ENCODE results near the gene NEK6.

DNA sequence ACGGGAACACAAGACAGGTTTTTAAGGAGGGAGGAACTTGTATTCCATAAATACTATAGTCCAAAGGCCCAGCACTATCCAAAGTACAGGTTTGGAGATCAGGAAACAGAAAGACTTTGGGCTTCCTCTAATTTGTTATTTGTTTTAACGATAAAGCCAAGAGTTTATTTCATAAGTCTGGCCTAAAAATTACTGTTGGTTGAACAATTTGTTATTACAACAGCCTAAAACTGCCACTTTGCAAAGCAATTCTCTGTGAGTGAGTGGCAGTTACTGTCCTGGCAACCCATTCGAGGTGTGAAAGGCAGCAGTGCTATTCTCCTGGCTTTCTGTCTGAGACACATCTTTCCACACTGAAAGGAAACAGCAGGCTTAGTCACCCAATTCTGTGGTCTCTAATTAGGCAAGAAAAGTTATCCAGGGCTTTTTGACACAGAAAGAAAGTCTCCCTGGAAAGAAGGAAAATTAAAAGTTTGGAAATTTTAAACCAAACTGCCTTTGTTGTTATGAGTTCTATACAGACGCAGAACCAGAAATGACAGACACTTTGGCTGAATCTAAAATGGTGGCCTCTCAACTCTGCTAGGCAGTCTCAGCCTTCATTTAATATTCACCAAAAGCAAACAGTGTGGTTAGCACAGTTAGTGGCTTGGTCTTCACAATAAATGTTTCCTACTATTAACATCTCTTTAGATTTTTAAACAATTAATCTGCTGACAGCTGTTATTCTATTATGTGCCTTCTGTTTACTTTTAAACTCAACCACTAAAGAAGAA, 123.6 kb downstream of the NEK6 start:
- TF ChIP-seq, protein P1, sequence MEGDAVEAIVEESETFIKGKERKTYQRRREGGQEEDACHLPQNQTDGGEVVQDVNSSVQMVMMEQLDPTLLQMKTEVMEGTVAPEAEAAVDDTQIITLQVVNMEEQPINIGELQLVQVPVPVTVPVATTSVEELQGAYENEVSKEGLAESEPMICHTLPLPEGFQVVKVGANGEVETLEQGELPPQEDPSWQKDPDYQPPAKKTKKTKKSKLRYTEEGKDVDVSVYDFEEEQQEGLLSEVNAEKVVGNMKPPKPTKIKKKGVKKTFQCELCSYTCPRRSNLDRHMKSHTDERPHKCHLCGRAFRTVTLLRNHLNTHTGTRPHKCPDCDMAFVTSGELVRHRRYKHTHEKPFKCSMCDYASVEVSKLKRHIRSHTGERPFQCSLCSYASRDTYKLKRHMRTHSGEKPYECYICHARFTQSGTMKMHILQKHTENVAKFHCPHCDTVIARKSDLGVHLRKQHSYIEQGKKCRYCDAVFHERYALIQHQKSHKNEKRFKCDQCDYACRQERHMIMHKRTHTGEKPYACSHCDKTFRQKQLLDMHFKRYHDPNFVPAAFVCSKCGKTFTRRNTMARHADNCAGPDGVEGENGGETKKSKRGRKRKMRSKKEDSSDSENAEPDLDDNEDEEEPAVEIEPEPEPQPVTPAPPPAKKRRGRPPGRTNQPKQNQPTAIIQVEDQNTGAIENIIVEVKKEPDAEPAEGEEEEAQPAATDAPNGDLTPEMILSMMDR (IDR thresholded peaks at IDR 0.05; ENCODE audit: control extremely low read depth in 1 of 3, insufficient read depth in 1 of 3, low read depth in 1 of 3, low read length in 3 of 3) = no peak
- TF ChIP-seq, protein P2, sequence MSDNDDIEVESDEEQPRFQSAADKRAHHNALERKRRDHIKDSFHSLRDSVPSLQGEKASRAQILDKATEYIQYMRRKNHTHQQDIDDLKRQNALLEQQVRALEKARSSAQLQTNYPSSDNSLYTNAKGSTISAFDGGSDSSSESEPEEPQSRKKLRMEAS (IDR thresholded peaks at IDR 0.05) = no peak
- TF ChIP-seq, protein P3, sequence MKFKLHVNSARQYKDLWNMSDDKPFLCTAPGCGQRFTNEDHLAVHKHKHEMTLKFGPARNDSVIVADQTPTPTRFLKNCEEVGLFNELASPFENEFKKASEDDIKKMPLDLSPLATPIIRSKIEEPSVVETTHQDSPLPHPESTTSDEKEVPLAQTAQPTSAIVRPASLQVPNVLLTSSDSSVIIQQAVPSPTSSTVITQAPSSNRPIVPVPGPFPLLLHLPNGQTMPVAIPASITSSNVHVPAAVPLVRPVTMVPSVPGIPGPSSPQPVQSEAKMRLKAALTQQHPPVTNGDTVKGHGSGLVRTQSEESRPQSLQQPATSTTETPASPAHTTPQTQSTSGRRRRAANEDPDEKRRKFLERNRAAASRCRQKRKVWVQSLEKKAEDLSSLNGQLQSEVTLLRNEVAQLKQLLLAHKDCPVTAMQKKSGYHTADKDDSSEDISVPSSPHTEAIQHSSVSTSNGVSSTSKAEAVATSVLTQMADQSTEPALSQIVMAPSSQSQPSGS (IDR thresholded peaks at IDR 0.05; ENCODE audit: low read length) = no peak
- TF ChIP-seq TCF12 (IDR thresholded peaks at IDR 0.05; ENCODE audit: low read depth, low read length) (no peak), POLR2A (IDR thresholded peaks at IDR 0.05; ENCODE audit: control extremely low read depth in 1 of 2, low read depth in 2 of 2, low read length in 2 of 2) (no peak), ASH2L (IDR thresholded peaks at IDR 0.05; ENCODE audit: low read length) (no peak), SIX5 (IDR thresholded peaks at IDR 0.05; ENCODE audit: low read depth, low read length) (no peak), EP300 (IDR thresholded peaks at IDR 0.05; ENCODE audit: borderline replicate concordance in 1 of 2, low read depth in 2 of 2, low read length in 2 of 2) (no peak), GABPA (IDR thresholded peaks at IDR 0.05; ENCODE audit: borderline replicate concordance, insufficient read depth, low read length) (no peak), NRF1 (IDR thresholded peaks at IDR 0.05; ENCODE audit: low read depth, low read length) (no peak)
- TF ChIP-seq, protein P4, sequence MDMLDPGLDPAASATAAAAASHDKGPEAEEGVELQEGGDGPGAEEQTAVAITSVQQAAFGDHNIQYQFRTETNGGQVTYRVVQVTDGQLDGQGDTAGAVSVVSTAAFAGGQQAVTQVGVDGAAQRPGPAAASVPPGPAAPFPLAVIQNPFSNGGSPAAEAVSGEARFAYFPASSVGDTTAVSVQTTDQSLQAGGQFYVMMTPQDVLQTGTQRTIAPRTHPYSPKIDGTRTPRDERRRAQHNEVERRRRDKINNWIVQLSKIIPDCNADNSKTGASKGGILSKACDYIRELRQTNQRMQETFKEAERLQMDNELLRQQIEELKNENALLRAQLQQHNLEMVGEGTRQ (IDR thresholded peaks at IDR 0.05; ENCODE audit: low read length) = no peak

Measured in H1 (cell line).